GM18909 (cell line): ENCODE measurements around the gene KRTAP5-10.
"Not testable (repeated sequence)": the region's sequence is repeated elsewhere in the genome, so short reads cannot be mapped to it uniquely, and the experiment has no call there.

Experiments
- ATAC-seq: cut with Tn5 transposase; IDR thresholded peaks from one replicate; pipeline ENCODE4 v1.9.1; 2021; ENCODE audit warnings: mild to moderate bottlenecking; ENCODE audit not compliant: unreplicated experiment, poor library complexity

Gene KRTAP5-10

GRCh38 chr11:71540521-71541304, 24.6 kb upstream of the KRTAP5-10 start:
- ATAC-seq: not testable (repeated sequence)

GRCh38 chr11:71542382-71542781, 23.0 kb upstream of the KRTAP5-10 start:
- ATAC-seq: no peak

- no peak for ATAC-seq
Measured at GRCh38 chr11:71542879-71543777, 22.2 kb upstream of the KRTAP5-10 start.

- no peak for ATAC-seq
Measured at GRCh38 chr11:71543866-71544265, 21.5 kb upstream of the KRTAP5-10 start.

GRCh38 chr11:71544525-71545214, 20.7 kb upstream of the KRTAP5-10 start:
- no peak for ATAC-seq

GRCh38 chr11:71545405-71545966, 19.9 kb upstream of the KRTAP5-10 start:
- ATAC-seq: no peak

GRCh38 chr11:71548120-71548519, 17.2 kb upstream of the KRTAP5-10 start, which contains the start of gene KRTAP5-9:
KRTAP5-9 (plus strand) TSS chr11:71548420; CDS start chr11:71548658, 238 bp downstream.
- no peak for ATAC-seq

GRCh38 chr11:71548716-71549151, 16.6 kb upstream of the KRTAP5-10 start:
- no peak for ATAC-seq

GRCh38 chr11:71551711-71552110, 13.7 kb upstream of the KRTAP5-10 start:
- ATAC-seq: no peak

GRCh38 chr11:71554996-71555395, 10.4 kb upstream of the KRTAP5-10 start:
- no peak for ATAC-seq

- no peak for ATAC-seq
Measured at GRCh38 chr11:71555508-71555907, 9.9 kb upstream of the KRTAP5-10 start.

- ATAC-seq: no peak
Measured at GRCh38 chr11:71556018-71556417, 9.3 kb upstream of the KRTAP5-10 start.

GRCh38 chr11:71557257-71557656, 8.1 kb upstream of the KRTAP5-10 start:
- no peak for ATAC-seq

GRCh38 chr11:71558996-71559395, 6.4 kb upstream of the KRTAP5-10 start:
- ATAC-seq: no peak

- no peak for ATAC-seq
Measured at GRCh38 chr11:71562120-71562519, 3.2 kb upstream of the KRTAP5-10 start.

- ATAC-seq: no peak
Measured at GRCh38 chr11:71563406-71563805, 2.0 kb upstream of the KRTAP5-10 start.

- no peak for ATAC-seq
Measured at GRCh38 chr11:71564430-71564829, 933 bp upstream of the KRTAP5-10 start.

- ATAC-seq: no peak
Measured at GRCh38 chr11:71566081-71566620, 788 bp downstream of the KRTAP5-10 start.

- not testable (repeated sequence) for ATAC-seq
Measured at GRCh38 chr11:71566626-71567599, 1.6 kb downstream of the KRTAP5-10 start.
